Prostate gland (tissue), 2 donors: ENCODE data around the gene MILR1.

ENCODE experiments used
- POLR2A ChIP-seq: fragments of 450-650 bp; IDR thresholded peaks from one replicate; pipeline ENCODE4 v1.6.1; 2016; ENCODE audit warnings: antibody characterized with exemption, mild to moderate bottlenecking
- POLR2AphosphoS5 ChIP-seq: sonication (generic); formaldehyde crosslinking; IDR thresholded peaks from one replicate; pipeline ENCODE4 v1.6.1; 2017; ENCODE audit warnings: antibody characterized with exemption
- TF ChIP-seq, protein P1 (sequence below), 4 experiments: fragments of 200-600 bp in 2 of 4; fragments of 450-650 bp in 2 of 4; sonication (generic) in 2 of 4; IDR thresholded peaks; 1 replicate in 3 of 4; 2 replicates in 1 of 4; pipeline ENCODE4 v1.5.1; 2016 to 2019; ENCODE audit warnings: antibody characterized with exemption in 4 of 4, mild to moderate bottlenecking in 2 of 4, moderate library complexity in 2 of 4

DNA sequence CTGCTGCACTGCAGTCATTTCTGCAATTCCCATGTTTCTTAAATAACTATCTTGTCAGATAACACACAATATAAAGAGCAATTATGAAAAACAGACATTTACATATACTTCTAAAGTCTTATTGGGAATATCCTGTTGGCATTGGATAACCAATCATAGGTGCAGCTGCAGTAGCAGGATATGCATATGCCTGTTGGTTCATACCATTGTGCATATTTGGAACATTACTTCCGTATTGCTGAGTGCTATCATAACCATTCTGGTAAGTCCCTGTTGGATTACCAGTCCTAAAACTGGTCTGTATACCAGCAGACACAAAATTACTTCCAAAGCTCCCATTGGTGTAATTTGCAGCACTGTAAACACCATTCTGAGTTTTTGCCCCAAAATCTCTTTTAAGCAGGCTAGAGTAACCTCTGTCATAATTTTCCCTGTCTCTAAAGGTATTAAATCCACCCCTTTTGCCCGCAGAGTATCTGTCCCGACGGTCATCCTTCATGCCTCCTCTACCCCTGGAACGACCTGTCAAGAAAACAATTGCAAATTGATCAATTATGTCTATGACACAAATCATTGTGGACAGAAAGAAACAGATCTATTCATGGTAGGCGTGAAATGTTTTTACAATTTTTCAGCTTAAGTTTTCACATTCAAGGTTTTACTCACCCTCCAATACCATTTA, 51.0 kb downstream of the MILR1 start:
- TF ChIP-seq POLR2A (no peak), POLR2AphosphoS5 (no peak)
- TF ChIP-seq, protein P1, sequence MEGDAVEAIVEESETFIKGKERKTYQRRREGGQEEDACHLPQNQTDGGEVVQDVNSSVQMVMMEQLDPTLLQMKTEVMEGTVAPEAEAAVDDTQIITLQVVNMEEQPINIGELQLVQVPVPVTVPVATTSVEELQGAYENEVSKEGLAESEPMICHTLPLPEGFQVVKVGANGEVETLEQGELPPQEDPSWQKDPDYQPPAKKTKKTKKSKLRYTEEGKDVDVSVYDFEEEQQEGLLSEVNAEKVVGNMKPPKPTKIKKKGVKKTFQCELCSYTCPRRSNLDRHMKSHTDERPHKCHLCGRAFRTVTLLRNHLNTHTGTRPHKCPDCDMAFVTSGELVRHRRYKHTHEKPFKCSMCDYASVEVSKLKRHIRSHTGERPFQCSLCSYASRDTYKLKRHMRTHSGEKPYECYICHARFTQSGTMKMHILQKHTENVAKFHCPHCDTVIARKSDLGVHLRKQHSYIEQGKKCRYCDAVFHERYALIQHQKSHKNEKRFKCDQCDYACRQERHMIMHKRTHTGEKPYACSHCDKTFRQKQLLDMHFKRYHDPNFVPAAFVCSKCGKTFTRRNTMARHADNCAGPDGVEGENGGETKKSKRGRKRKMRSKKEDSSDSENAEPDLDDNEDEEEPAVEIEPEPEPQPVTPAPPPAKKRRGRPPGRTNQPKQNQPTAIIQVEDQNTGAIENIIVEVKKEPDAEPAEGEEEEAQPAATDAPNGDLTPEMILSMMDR (IDR thresholded peaks at IDR 0.05) = no peak
